Measurements from ENCODE around the gene UBL4A. TPM values are rescaled to one million over a fixed set of nuclear protein-coding genes. Genes with fewer than 3 reads are reported as not detected.

The UBL4A gene
- polyA plus RNA-seq, 2 of the 4 experiments (the other 2 are of a cell fraction): 26.4 to 37.7 TPM

GRCh38 chrX:154470434-154470833 lies 16.0 kb downstream of the UBL4A start:
- FAIRE-seq: no peak
- Histone ChIP-seq H3K4me1 (no peaks in the 10 kb centered on the region), H3K9me3 (no peaks in the 10 kb centered on the region), H3K27ac (no peak overlapping the region), H3K4me2 (no peak overlapping the region), H3K4me3 (no peak overlapping the region)
- no peak for ATAC-seq
- 100% methylated on average over 1 of the region's 14 CpGs for WGBS (ENCODE audit: missing lambda C conversion rate)
- no peak for DNase-seq (ENCODE audit: low read depth in 1 of 2, low spot score in 1 of 2)
- TF ChIP-seq NR3C1 (IDR thresholded peaks at IDR 0.05) (no peak), POLR2AphosphoS2 (conservative IDR thresholded peaks at IDR 0.05; ENCODE audit: low read length) (no peak), RFX5 (IDR thresholded peaks at IDR 0.05) (no peak), CEBPB (IDR thresholded peaks at IDR 0.05) (no peak), PBX3 (IDR thresholded peaks at IDR 0.05) (no peak), FOXS1 (CRISPR knock-in tag; IDR thresholded peaks at IDR 0.05) (no peak), TFCP2L1 (CRISPR knock-in tag; IDR thresholded peaks at IDR 0.05) (no peak)
- POLR2A ChIA-PET: no interaction called here
- CTCF ChIA-PET: interaction anchor here (1.0 kb wide), 1 partner anchor 18 kb away, joined by 4 read pairs; no protein-coding TSS in a partner anchor

GRCh38 chrX:154469880-154470279 lies 16.5 kb downstream of the UBL4A start:
- Histone ChIP-seq H3K4me2 (no peak overlapping the region), H3K9me3 (no peaks in the 10 kb centered on the region), H3K27ac (no peak overlapping the region), H3K4me1 (no peaks in the 10 kb centered on the region), H3K4me3 (no peak overlapping the region)
- ATAC-seq (no peak), FAIRE-seq (no peak), DNase-seq (ENCODE audit: low read depth in 1 of 2, low spot score in 1 of 2) (no peak)
- TF ChIP-seq FOSL2 (IDR thresholded peaks at IDR 0.05) (no peak), FOSL2 (CRISPR knock-in tag; IDR thresholded peaks at IDR 0.05) (no peak), REST (IDR thresholded peaks at IDR 0.05) (no peak), PHF8 (IDR thresholded peaks at IDR 0.05; ENCODE audit: borderline replicate concordance, low read depth) (no peak), CHD4 (IDR thresholded peaks at IDR 0.05; ENCODE audit: borderline replicate concordance) (no peak), KDM1A (IDR thresholded peaks at IDR 0.05; ENCODE audit: low read depth) (no peak), HDAC2 (IDR thresholded peaks at IDR 0.05) (no peak), TFCP2L1 (CRISPR knock-in tag; IDR thresholded peaks at IDR 0.05) (no peak), HEYL (CRISPR knock-in tag; IDR thresholded peaks at IDR 0.05) (no peak)
- ChIA-PET POLR2A (no interaction called here), CTCF (no interaction called here)
- WGBS (ENCODE audit: missing lambda C conversion rate): 92% methylated on average over 14 of the region's 18 CpGs

- no peak overlapping the region for H3K4me2 ChIP-seq
- FAIRE-seq: no peak
- CTCF ChIA-PET: no interaction called here
- ATAC-seq: no peak
- no peak for TF ChIP-seq EHMT2 (IDR thresholded peaks at IDR 0.05; ENCODE audit: low read depth)
- no peak for TF ChIP-seq NR3C1 (IDR thresholded peaks at IDR 0.05)
- no peak for TF ChIP-seq RNF2 (IDR thresholded peaks at IDR 0.05; ENCODE audit: borderline replicate concordance, low read depth)
- TF ChIP-seq CBX8 (IDR thresholded peaks at IDR 0.05): no peak
- no peak for TF ChIP-seq RARB (CRISPR knock-in tag; IDR thresholded peaks at IDR 0.05)
- no peak for TF ChIP-seq ZC3H11A (IDR thresholded peaks at IDR 0.05)
- no peak for TF ChIP-seq POLR2AphosphoS2 (conservative IDR thresholded peaks at IDR 0.05; ENCODE audit: low read length)
- TF ChIP-seq HMGXB4 (CRISPR knock-in tag; IDR thresholded peaks at IDR 0.05; ENCODE audit: borderline replicate concordance): no peak
- no peak for TF ChIP-seq PHF8 (IDR thresholded peaks at IDR 0.05; ENCODE audit: borderline replicate concordance, low read depth)
- TF ChIP-seq ZSCAN20 (CRISPR knock-in tag; IDR thresholded peaks at IDR 0.05): no peak
- TF ChIP-seq ZFP36 (IDR thresholded peaks at IDR 0.05; ENCODE audit: borderline replicate concordance, partially characterized antibody): no peak
- 92% methylated on average over 4 of the region's 9 CpGs for WGBS (ENCODE audit: missing lambda C conversion rate)
- H3K9me3 ChIP-seq: no peaks in the 10 kb centered on the region
- POLR2A ChIA-PET: no interaction called here
- no peak overlapping the region for H3K4me3 ChIP-seq
- no peak for DNase-seq (ENCODE audit: low read depth in 1 of 2, low spot score in 1 of 2)
- no peak overlapping the region for H3K27ac ChIP-seq
- no peaks in the 10 kb centered on the region for H3K4me1 ChIP-seq
Observed at GRCh38 chrX:154469114-154469513, 17.3 kb downstream of the UBL4A start.

Data from A549 (cell line).